Spinal cord (tissue), 10 donors: ENCODE data around the gene CCDC32. TPM values are rescaled to one million over a fixed set of nuclear protein-coding genes. Genes with fewer than 3 reads are reported as not detected.

Source experiments
- DNase-seq, 6 donors: peaks; one replicate each; pipeline versions ENCODE4 v3.0.0 to v3.0.0-alpha.2; 2013 to 2015; ENCODE audit warnings: low spot score in 6 of 6, low read depth in 4 of 6
- H3K27ac ChIP-seq: one replicate; pipeline ENCODE4 v1.5.1; 2013; ENCODE audit warnings: low read depth, low read length, control low read depth
- H3K27me3 ChIP-seq: one replicate; pipeline ENCODE4 v1.6.1; 2013; ENCODE audit warnings: low read length; ENCODE audit not compliant: control insufficient read depth, insufficient read depth
- H3K36me3 ChIP-seq: one replicate; pipeline ENCODE4 v1.6.1; 2013; ENCODE audit warnings: low read length; ENCODE audit not compliant: control insufficient read depth, insufficient read depth
- H3K4me1 ChIP-seq: one replicate; pipeline ENCODE4 v1.6.1; 2013; ENCODE audit warnings: low read length; ENCODE audit not compliant: control insufficient read depth, insufficient read depth
- H3K4me3 ChIP-seq: one replicate; pipeline ENCODE4 v1.5.1; 2013; ENCODE audit warnings: low read depth, low read length, control low read depth
- H3K9me3 ChIP-seq: one replicate; pipeline ENCODE4 v1.6.1; 2013; ENCODE audit warnings: low read length; ENCODE audit not compliant: control insufficient read depth, insufficient read depth
- WGBS: methylation state at CpG from one replicate; pipeline ENCODE4 v1.1.5; 2013; ENCODE audit warnings: missing lambda C conversion rate; ENCODE audit not compliant: insufficient coverage; 5-methylcytosine and 5-hydroxymethylcytosine counted together
- polyA plus RNA-seq, 2 donors: library from polyadenylated mRNA; unstranded; fragments of 120-200 nt; gene quantifications; one replicate each; pipeline ENCODE4 v1.2.1, GENCODE V29; 2013; ENCODE audit not compliant: insufficient read length in 2 of 2
- total RNA-seq, 2 donors: library from RNA; depleted of rRNA in 1 of 2; stranded (reverse); fragments of 120-200 nt in 1 of 2; fragments of >200 nt in 1 of 2; gene quantifications; one replicate each; pipeline versions ENCODE4 v1.2.3 to v1.2.4, GENCODE V29; 2013 to 2014
- donor health status: healthy.

The CCDC32 gene
- total and polyA plus RNA-seq, 4 donors: 19.7 to 31.6 (median 26.8) TPM

GRCh38 chr15:40533763-40534364, 31.0 kb downstream of the CCDC32 start:
- Histone ChIP-seq H3K27ac (no peak overlapping the region), H3K27me3 (no peaks in the 10 kb centered on the region), H3K36me3 (peaks cover 7% of the 10 kb centered on the region), H3K4me3 (no peak overlapping the region), H3K9me3 (no peaks in the 10 kb centered on the region), H3K4me1 (peaks cover 9% of the 10 kb centered on the region)
- DNase-seq: peak in 1 of 6 donors; percentile 22
- WGBS: no CpG with 5 or more reads among the region's 4 CpGs

- Histone ChIP-seq H3K27ac (no peak overlapping the region), H3K4me1 (no peaks in the 10 kb centered on the region), H3K27me3 (no peaks in the 10 kb centered on the region), H3K9me3 (no peaks in the 10 kb centered on the region), H3K4me3 (no peak overlapping the region), H3K36me3 (no peaks in the 10 kb centered on the region)
- no peak for DNase-seq
- WGBS: 82% methylated on average over 4 of the region's 6 CpGs
Measured at GRCh38 chr15:40528801-40529200, 36.0 kb downstream of the CCDC32 start.

GRCh38 chr15:40525855-40526254, 39.0 kb downstream of the CCDC32 start:
- Histone ChIP-seq H3K36me3 (no peaks in the 10 kb centered on the region), H3K9me3 (no peaks in the 10 kb centered on the region), H3K4me3 (no peak overlapping the region), H3K27me3 (no peaks in the 10 kb centered on the region), H3K4me1 (no peaks in the 10 kb centered on the region), H3K27ac (no peak overlapping the region)
- no CpG with 5 or more reads among the region's 3 CpGs for WGBS
- DNase-seq: no peak

GRCh38 chr15:40523611-40524010, 41.2 kb downstream of the CCDC32 start:
- Histone ChIP-seq H3K27ac (no peak overlapping the region), H3K9me3 (no peaks in the 10 kb centered on the region), H3K4me1 (no peaks in the 10 kb centered on the region), H3K36me3 (no peaks in the 10 kb centered on the region), H3K27me3 (no peaks in the 10 kb centered on the region), H3K4me3 (no peak overlapping the region)
- DNase-seq: no peak

- Histone ChIP-seq H3K27ac (no peak overlapping the region), H3K27me3 (peaks cover 2% of the 10 kb centered on the region), H3K4me1 (peaks cover 8% of the 10 kb centered on the region), H3K4me3 (no peak overlapping the region), H3K9me3 (no peaks in the 10 kb centered on the region), H3K36me3 (no peaks in the 10 kb centered on the region)
- 100% methylated on average over 1 of the region's 2 CpGs for WGBS
- DNase-seq: no peak
Measured at GRCh38 chr15:40516322-40516721, 48.5 kb downstream of the CCDC32 start.

- Histone ChIP-seq H3K4me1 (peaks cover 12% of the 10 kb centered on the region), H3K4me3 (no peak overlapping the region), H3K27me3 (peaks cover 13% of the 10 kb centered on the region), H3K36me3 (no peaks in the 10 kb centered on the region), H3K27ac (no peak overlapping the region), H3K9me3 (no peaks in the 10 kb centered on the region)
- 85% methylated on average over 4 of the region's 5 CpGs for WGBS
- no peak for DNase-seq
Measured at GRCh38 chr15:40513609-40514008, 51.2 kb downstream of the CCDC32 start.

GRCh38 chr15:40512440-40512839, 52.4 kb downstream of the CCDC32 start:
- Histone ChIP-seq H3K27ac (no peak overlapping the region), H3K4me1 (peaks cover 14% of the 10 kb centered on the region), H3K27me3 (peaks cover 13% of the 10 kb centered on the region), H3K9me3 (no peaks in the 10 kb centered on the region), H3K36me3 (no peaks in the 10 kb centered on the region), H3K4me3 (no peak overlapping the region)
- WGBS: 83% methylated on average over 2 of the region's 2 CpGs
- DNase-seq: no peak

- H3K27me3 ChIP-seq: peaks cover 13% of the 10 kb centered on the region
- 2% methylated on average over 61 of the region's 61 CpGs for WGBS
- H3K4me1 ChIP-seq: peaks cover 21% of the 10 kb centered on the region
- no peaks in the 10 kb centered on the region for H3K36me3 ChIP-seq
- peak in 2 of 6 donors; percentile 25 to 67 for DNase-seq
- no peaks in the 10 kb centered on the region for H3K9me3 ChIP-seq
- no peak overlapping the region for H3K27ac ChIP-seq
- peak overlapping the region; percentile 52 for H3K4me3 ChIP-seq
Measured at GRCh38 chr15:40511472-40512133, 53.2 kb downstream of the CCDC32 start.

GRCh38 chr15:40511093-40511471, 53.8 kb downstream of the CCDC32 start:
- Histone ChIP-seq H3K4me1 (peaks cover 21% of the 10 kb centered on the region), H3K27ac (no peak overlapping the region), H3K4me3 (peak overlapping the region; percentile 52), H3K27me3 (peaks cover 13% of the 10 kb centered on the region), H3K36me3 (no peaks in the 10 kb centered on the region), H3K9me3 (no peaks in the 10 kb centered on the region)
- 12% methylated on average over 15 of the region's 22 CpGs for WGBS
- peak in 2 of 6 donors; percentile 52 to 80 for DNase-seq

GRCh38 chr15:40510201-40510600, 54.6 kb downstream of the CCDC32 start:
- peaks cover 13% of the 10 kb centered on the region for H3K27me3 ChIP-seq
- no peak overlapping the region for H3K27ac ChIP-seq
- no peaks in the 10 kb centered on the region for H3K36me3 ChIP-seq
- no CpG with 5 or more reads among the region's 2 CpGs for WGBS
- no peaks in the 10 kb centered on the region for H3K9me3 ChIP-seq
- H3K4me3 ChIP-seq: no peak overlapping the region
- no peak for DNase-seq
- peaks cover 21% of the 10 kb centered on the region for H3K4me1 ChIP-seq
